H9 (cell line): ENCODE measurements around the gene C20orf204. TPM values are rescaled to one million over a fixed set of nuclear protein-coding genes. Genes with fewer than 3 reads are reported as not detected.
A peak's percentile ranks its signal among the peaks of the same experiment; 100 is the strongest.

Experiments
- DNase-seq: peaks from one replicate; pipeline ENCODE4 v3.0.0-alpha.2; 2017
- H2AFZ ChIP-seq: one replicate; pipeline ENCODE4 v1.6.1; 2013; ENCODE audit warnings: mild to moderate bottlenecking, low read length, control low read depth, moderate library complexity
- H2AK5ac ChIP-seq: 2 replicates; pipeline ENCODE4 v1.6.1; 2013; ENCODE audit warnings: low read length, control low read depth, mixed read lengths; ENCODE audit not compliant: insufficient read length
- H2BK120ac ChIP-seq: one replicate; pipeline ENCODE4 v1.6.1; 2013; ENCODE audit warnings: low read depth, mild to moderate bottlenecking, low read length, control low read depth, inconsistent platforms; ENCODE audit not compliant: poor library complexity, severe bottlenecking
- H2BK12ac ChIP-seq: 2 replicates; pipeline ENCODE4 v1.6.1; 2013; ENCODE audit warnings: low read length, control low read depth, mixed read lengths, low read depth; ENCODE audit not compliant: insufficient read length
- H2BK15ac ChIP-seq: 2 replicates; pipeline ENCODE4 v1.6.1; 2013; ENCODE audit warnings: low read depth, low read length, control low read depth
- H2BK20ac ChIP-seq: one replicate; pipeline ENCODE4 v1.6.1; 2013; ENCODE audit warnings: low read depth, mild to moderate bottlenecking, low read length, control low read depth, inconsistent platforms; ENCODE audit not compliant: poor library complexity, severe bottlenecking
- H2BK5ac ChIP-seq: 2 replicates; pipeline ENCODE4 v1.6.1; 2013; ENCODE audit warnings: low read length, control low read depth, mixed read lengths; ENCODE audit not compliant: insufficient read length
- H3K14ac ChIP-seq: 2 replicates; pipeline ENCODE4 v1.6.1; 2013; ENCODE audit warnings: low read length, control low read depth; ENCODE audit not compliant: insufficient read depth
- H3K18ac ChIP-seq: 2 replicates; pipeline ENCODE4 v1.6.1; 2013; ENCODE audit warnings: low read depth, mild to moderate bottlenecking, mixed read lengths, low read length, control low read depth; ENCODE audit not compliant: insufficient read length
- H3K23ac ChIP-seq: 2 replicates; pipeline ENCODE4 v1.6.1; 2013; ENCODE audit warnings: low read length, control low read depth, mixed read lengths, low read depth; ENCODE audit not compliant: insufficient read length
- H3K23me2 ChIP-seq: 2 replicates; pipeline ENCODE4 v1.6.1; 2013; ENCODE audit warnings: low read depth, mild to moderate bottlenecking, mixed read lengths, low read length, control low read depth; ENCODE audit not compliant: insufficient read length, poor library complexity, severe bottlenecking
- H3K27ac ChIP-seq: 2 replicates; pipeline ENCODE4 v1.5.1; 2013; ENCODE audit warnings: low read length, control low read depth, mixed read lengths, low read depth; ENCODE audit not compliant: insufficient read length
- H3K27me3 ChIP-seq: 2 replicates; pipeline ENCODE4 v1.6.1; 2013; ENCODE audit warnings: low read length, control low read depth, inconsistent platforms; ENCODE audit not compliant: insufficient read depth
- H3K4ac ChIP-seq: 2 replicates; pipeline ENCODE4 v1.6.1; 2013; ENCODE audit warnings: low read depth, mild to moderate bottlenecking, control low read depth, inconsistent platforms, low read length, moderate library complexity
- H3K4me1 ChIP-seq: 2 replicates; pipeline ENCODE4 v1.6.1; 2013; ENCODE audit warnings: low read length, control low read depth, inconsistent platforms; ENCODE audit not compliant: insufficient read depth
- H3K4me2 ChIP-seq: 2 replicates; pipeline ENCODE4 v1.6.1; 2013; ENCODE audit warnings: low read length, control low read depth, mixed read lengths; ENCODE audit not compliant: insufficient read length, insufficient read depth
- H3K56ac ChIP-seq: 2 replicates; pipeline ENCODE4 v1.6.1; 2013; ENCODE audit warnings: low read depth, mild to moderate bottlenecking, mixed read lengths, low read length, control low read depth; ENCODE audit not compliant: insufficient read length
- H3K79me1 ChIP-seq: 2 replicates; pipeline ENCODE4 v1.6.1; 2013; ENCODE audit warnings: low read depth, mild to moderate bottlenecking, moderate library complexity, low read length, control low read depth, inconsistent platforms; ENCODE audit not compliant: insufficient read depth, poor library complexity, severe bottlenecking
- H3K79me2 ChIP-seq: 2 replicates; pipeline ENCODE4 v1.6.1; 2013; ENCODE audit warnings: low read length, control low read depth, inconsistent platforms; ENCODE audit not compliant: insufficient read depth
- H3K9ac ChIP-seq: 2 replicates; pipeline ENCODE4 v1.6.1; 2013; ENCODE audit warnings: low read length, control low read depth, mixed read lengths; ENCODE audit not compliant: insufficient read length; ENCODE audit errors: extremely low read depth
- H3K9me3 ChIP-seq: one replicate; pipeline ENCODE4 v1.6.1; 2013; ENCODE audit warnings: low read depth, low read length, inconsistent platforms; ENCODE audit not compliant: control insufficient read depth
- H3T11ph ChIP-seq: one replicate; pipeline ENCODE4 v1.6.1; 2013; ENCODE audit warnings: mild to moderate bottlenecking, low read length, control low read depth, inconsistent platforms
- H4K20me1 ChIP-seq: one replicate; pipeline ENCODE4 v1.6.1; 2013; ENCODE audit not compliant: control insufficient read depth, insufficient read length, insufficient read depth
- H4K5ac ChIP-seq: 2 replicates; pipeline ENCODE4 v1.6.1; 2013; ENCODE audit warnings: low read depth, mild to moderate bottlenecking, mixed read lengths, low read length, control low read depth; ENCODE audit not compliant: insufficient read length
- H4K8ac ChIP-seq: replicated peaks from 2 replicates; pipeline ENCODE4 v1.6.1; 2013; ENCODE audit warnings: low read length, control low read depth, mixed read lengths, low read depth; ENCODE audit not compliant: insufficient read length
- H4K91ac ChIP-seq: 2 replicates; pipeline ENCODE4 v1.6.1; 2013; ENCODE audit warnings: low read depth, mild to moderate bottlenecking, moderate library complexity, mixed read lengths, low read length, control low read depth; ENCODE audit not compliant: insufficient read length
- H3K27ac Mint-ChIP-seq, 3 experiments: 2 replicates in 2 of 3; 3 replicates in 1 of 3; pipeline ENCODE4 v1.8.0; 2020 to 2021; ENCODE audit warnings: mixed read lengths in 3 of 3, mild to moderate bottlenecking in 1 of 3, moderate library complexity in 1 of 3
- H3K27me3 Mint-ChIP-seq: 2 replicates; pipeline ENCODE4 v1.8.0; 2021; ENCODE audit warnings: low read depth, mild to moderate bottlenecking, moderate library complexity, mixed read lengths
- H3K36me3 Mint-ChIP-seq, 3 experiments: 2 replicates in 2 of 3; 3 replicates in 1 of 3; pipeline ENCODE4 v1.8.0; 2020 to 2021; ENCODE audit warnings: low read depth in 3 of 3, mixed read lengths in 3 of 3; ENCODE audit not compliant: insufficient read depth in 1 of 3
- H3K4me1 Mint-ChIP-seq, 2 experiments: 2 replicates each; pipeline ENCODE4 v1.8.0; 2020; ENCODE audit warnings: mixed read lengths in 2 of 2
- H3K4me3 Mint-ChIP-seq, 2 experiments: 2 replicates in 1 of 2; 3 replicates in 1 of 2; pipeline ENCODE4 v1.8.0; 2020 to 2021; ENCODE audit warnings: mild to moderate bottlenecking in 2 of 2, mixed read lengths in 2 of 2, moderate library complexity in 1 of 2
- H3K9me3 Mint-ChIP-seq, 2 experiments: 2 replicates in 1 of 2; 3 replicates in 1 of 2; pipeline ENCODE4 v1.8.0; 2020; ENCODE audit warnings: mild to moderate bottlenecking in 2 of 2, mixed read lengths in 2 of 2, moderate library complexity in 1 of 2
- WGBS: extraction: QIAGEN DNeasy Blood & Tissue Kit; methylation state at CpG from one replicate; pipeline ENCODE4 v1.1.7; 2013; ENCODE audit warnings: missing lambda C conversion rate, low lambda C conversion rate, mixed read lengths; ENCODE audit not compliant: insufficient read length; ENCODE audit errors: extremely low coverage; 5-methylcytosine and 5-hydroxymethylcytosine counted together
- total RNA-seq: library from RNA; stranded (reverse); gene quantifications from 2 replicates; pipeline ENCODE4 v1.2.1, GENCODE V29; 2021
- TF ChIP-seq, protein P1 (sequence below): fragments of 200-600 bp; sonication (generic); conservative IDR thresholded peaks from 3 replicates; pipeline ENCODE4 v1.8.0; 2021; ENCODE audit warnings: antibody characterized with exemption, mild to moderate bottlenecking

Gene C20orf204
- total RNA-seq, 1 experiment from 2014 or later: 2.2 TPM

DNA sequence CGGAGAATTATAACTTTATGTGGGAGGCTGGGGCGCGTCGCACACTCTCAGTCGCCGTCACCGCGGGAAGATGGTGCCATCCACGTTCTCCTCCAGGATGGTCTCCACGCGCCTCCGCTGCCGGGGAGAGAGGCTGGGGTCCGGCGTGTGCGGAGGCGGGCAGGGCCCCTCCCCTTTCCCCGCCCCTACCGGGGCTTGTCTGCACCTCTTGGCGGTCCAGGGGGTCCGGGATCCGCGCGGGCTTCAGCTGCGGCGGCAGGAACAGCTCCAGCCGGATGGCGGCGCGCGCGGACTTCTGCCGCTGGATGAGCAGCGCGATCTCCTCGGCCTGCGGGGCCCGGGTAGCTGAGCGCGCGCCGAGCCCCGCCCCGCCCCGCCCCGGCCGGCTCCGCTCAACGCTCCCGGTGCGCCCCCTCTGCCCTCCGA, 47.4 kb downstream of the C20orf204 start:
- no peak overlapping the region for H3K18ac ChIP-seq
- peaks cover 5 to 7% of the 10 kb centered on the region in 2 experiments; a peak in 4 of 5 replicates for H3K9me3 Mint-ChIP-seq
- H3K23me2 ChIP-seq: peaks cover 20% of the 10 kb centered on the region
- TF ChIP-seq, protein P1, sequence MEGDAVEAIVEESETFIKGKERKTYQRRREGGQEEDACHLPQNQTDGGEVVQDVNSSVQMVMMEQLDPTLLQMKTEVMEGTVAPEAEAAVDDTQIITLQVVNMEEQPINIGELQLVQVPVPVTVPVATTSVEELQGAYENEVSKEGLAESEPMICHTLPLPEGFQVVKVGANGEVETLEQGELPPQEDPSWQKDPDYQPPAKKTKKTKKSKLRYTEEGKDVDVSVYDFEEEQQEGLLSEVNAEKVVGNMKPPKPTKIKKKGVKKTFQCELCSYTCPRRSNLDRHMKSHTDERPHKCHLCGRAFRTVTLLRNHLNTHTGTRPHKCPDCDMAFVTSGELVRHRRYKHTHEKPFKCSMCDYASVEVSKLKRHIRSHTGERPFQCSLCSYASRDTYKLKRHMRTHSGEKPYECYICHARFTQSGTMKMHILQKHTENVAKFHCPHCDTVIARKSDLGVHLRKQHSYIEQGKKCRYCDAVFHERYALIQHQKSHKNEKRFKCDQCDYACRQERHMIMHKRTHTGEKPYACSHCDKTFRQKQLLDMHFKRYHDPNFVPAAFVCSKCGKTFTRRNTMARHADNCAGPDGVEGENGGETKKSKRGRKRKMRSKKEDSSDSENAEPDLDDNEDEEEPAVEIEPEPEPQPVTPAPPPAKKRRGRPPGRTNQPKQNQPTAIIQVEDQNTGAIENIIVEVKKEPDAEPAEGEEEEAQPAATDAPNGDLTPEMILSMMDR: peak; percentile 77
- no peaks in the 10 kb centered on the region for H3K79me2 ChIP-seq
- no peak overlapping the region for H3T11ph ChIP-seq
- peak overlapping the region; percentile 50 to 77 for H3K4me3 Mint-ChIP-seq
- no peak overlapping the region for H2BK20ac ChIP-seq
- H3K4me1 ChIP-seq: no peaks in the 10 kb centered on the region
- H3K27ac Mint-ChIP-seq: no peak overlapping the region; a peak in 1 of 7 replicates
- H3K9ac ChIP-seq: no peak overlapping the region
- H4K8ac ChIP-seq: no peak overlapping the region
- no peak overlapping the region for H3K14ac ChIP-seq
- peak overlapping the region; percentile 66 for H3K4me2 ChIP-seq
- no peak overlapping the region for H2BK15ac ChIP-seq
- no peak overlapping the region for H3K23ac ChIP-seq
- no peak overlapping the region for H4K91ac ChIP-seq
- H4K5ac ChIP-seq: no peak overlapping the region
- no peak overlapping the region for H2BK120ac ChIP-seq
- peak; percentile 87 for DNase-seq
- no peak overlapping the region for H3K4ac ChIP-seq
- H3K27me3 ChIP-seq: peaks cover 5% of the 10 kb centered on the region; the same call in 1 of the 2 replicates
- no peak overlapping the region for H2AFZ ChIP-seq
- H3K79me1 ChIP-seq: no peaks in the 10 kb centered on the region
- WGBS: no CpG with 5 or more reads among the region's 52 CpGs
- no peak overlapping the region for H2AK5ac ChIP-seq
- H2BK5ac ChIP-seq: no peak overlapping the region
- H3K9me3 ChIP-seq: no peaks in the 10 kb centered on the region
- H3K36me3 Mint-ChIP-seq: no peaks in the 10 kb centered on the region; a peak in 1 of 7 replicates
- H3K27me3 Mint-ChIP-seq: peaks cover 68% of the 10 kb centered on the region
- H2BK12ac ChIP-seq: no peak overlapping the region
- no peak overlapping the region for H3K27ac ChIP-seq
- H3K56ac ChIP-seq: no peak overlapping the region
- no peaks in the 10 kb centered on the region for H4K20me1 ChIP-seq
- H3K4me1 Mint-ChIP-seq: peaks cover 30 to 41% of the 10 kb centered on the region in 2 experiments
